K562 (cell line): ENCODE measurements around the gene ACTR3C. TPM values are rescaled to one million over a fixed set of nuclear protein-coding genes. Genes with fewer than 3 reads are reported as not detected.
A peak's percentile ranks its signal among the peaks of the same experiment; 100 is the strongest.
"Not testable (repeated sequence)": the region's sequence is repeated elsewhere in the genome, so short reads cannot be mapped to it uniquely, and the experiment has no call there.

ENCODE experiments used
- EHMT2 ChIP-seq: fragments of 450-650 bp; IDR thresholded peaks from 2 replicates; pipeline ENCODE4 v1.6.1; 2018; ENCODE audit warnings: antibody characterized with exemption
- KLF16 ChIP-seq: IDR thresholded peaks from 2 replicates; pipeline ENCODE4 v1.6.1; 2016; ENCODE audit warnings: antibody characterized with exemption
- NFE2 ChIP-seq: IDR thresholded peaks from 2 replicates; pipeline ENCODE4 v1.6.1; 2014; ENCODE audit warnings: antibody characterized with exemption, low read depth
- NRF1 ChIP-seq, 2 experiments: fragments of 450-650 bp; IDR thresholded peaks in 1 of 2; conservative IDR thresholded peaks in 1 of 2; 2 replicates each; pipeline ENCODE4 v1.6.1; 2014; ENCODE audit warnings: mild to moderate bottlenecking in 2 of 2
- PHTF2 ChIP-seq: fragments of 250-450 bp; sonication (Bioruptor Pico); IDR thresholded peaks from 2 replicates; pipeline ENCODE4 v1.5.0; 2021; ENCODE audit warnings: mild to moderate bottlenecking
- RHOXF2B ChIP-seq: fragments of 250-450 bp; sonication (Bioruptor Pico); conservative IDR thresholded peaks from 2 replicates; pipeline ENCODE4 v1.5.1; 2021
- SAP30 ChIP-seq: fragments of 200-600 bp; sonication (generic); IDR thresholded peaks from 2 replicates; pipeline ENCODE4 v1.6.1; 2012; ENCODE audit warnings: borderline replicate concordance, low read depth, mild to moderate bottlenecking, moderate library complexity, low read length, control low read depth, inconsistent platforms; ENCODE audit not compliant: insufficient read depth, poor library complexity, severe bottlenecking
- SIN3A ChIP-seq, 2 experiments: fragments of 150-350 bp in 1 of 2; IDR thresholded peaks; 2 replicates each; pipeline ENCODE4 v1.6.1; 2011 to 2016; ENCODE audit warnings: borderline replicate concordance in 2 of 2, low read depth in 2 of 2, low read length in 2 of 2, mild to moderate bottlenecking in 2 of 2, moderate library complexity in 2 of 2; ENCODE audit not compliant: control insufficient read depth in 1 of 2
- SMARCE1 ChIP-seq: fragments of 450-650 bp; IDR thresholded peaks from 2 replicates; pipeline ENCODE4 v1.7.1; 2016; ENCODE audit warnings: mild to moderate bottlenecking
- TCFL5 ChIP-seq: fragments of 250-450 bp; sonication (Bioruptor Pico); conservative IDR thresholded peaks from 2 replicates; pipeline ENCODE4 v1.6.1; 2021; ENCODE audit warnings: mild to moderate bottlenecking, moderate library complexity, matching md5 sums
- TEAD1 ChIP-seq, 2 experiments: fragments of 450-650 bp in 1 of 2; sonication (generic) in 1 of 2; formaldehyde crosslinking; IDR thresholded peaks; 2 replicates each; pipeline versions ENCODE4 v1.4.0 to v1.8.0; 2020 to 2022; ENCODE audit warnings: mild to moderate bottlenecking in 2 of 2, missing genetic modification reagents in 1 of 2
- ZBTB17 ChIP-seq: fragments of 450-650 bp; formaldehyde crosslinking; IDR thresholded peaks from 2 replicates; pipeline ENCODE4 v1.4.0; 2020; ENCODE audit warnings: mild to moderate bottlenecking
- ZFX ChIP-seq: sonication (generic); formaldehyde crosslinking; IDR thresholded peaks from 2 replicates; pipeline ENCODE4 v1.8.0; 2022; ENCODE audit warnings: mild to moderate bottlenecking, missing genetic modification reagents, moderate library complexity
- ZNF584 ChIP-seq: fragments of 200-800 bp; sonication (Bioruptor generic); IDR thresholded peaks from 2 replicates; pipeline ENCODE4 v1.6.1; 2016; ENCODE audit warnings: low read depth, mild to moderate bottlenecking, missing genetic modification characterization, missing compliant biosample characterization
- ZNF707 ChIP-seq: fragments of 250-450 bp; sonication (Bioruptor Pico); conservative IDR thresholded peaks from 2 replicates; pipeline ENCODE4 v1.8.0; 2022; ENCODE audit warnings: inconsistent platforms, mild to moderate bottlenecking, moderate library complexity
- polyA plus RNA-seq, 8 experiments: library from polyadenylated mRNA; depleted of rRNA in 4 of 8; stranded (reverse) in 5 of 8; unstranded in 3 of 8; fragments of >200 nt; fragmentation: Nextera tagmentation in 2 of 8; fragmentation: Illumina TruSeq in 1 of 8; extraction: Ambion mirVana in 2 of 8; extraction: Trizol in 1 of 8; gene quantifications; 2 replicates each; pipeline versions ENCODE4 v1.2.1 to v1.2.3, GENCODE V29; 2011 to 2014; ENCODE audit warnings: inconsistent platforms in 1 of 8, missing spikeins in 1 of 8
- total RNA-seq, 7 experiments: library from RNA; depleted of rRNA in 6 of 7; stranded (reverse); fragments of >200 nt in 6 of 7; fragmentation: Illumina TruSeq in 2 of 7; extraction: Trizol in 2 of 7; gene quantifications; 2 replicates each; pipeline versions ENCODE4 v1.2.1 to v1.2.3, GENCODE V29; 2011 to 2021; ENCODE audit warnings: low replicate concordance in 1 of 7
- TF ChIP-seq, protein P1 (sequence below): sonication (generic); formaldehyde crosslinking; IDR thresholded peaks from 2 replicates; pipeline ENCODE4 v1.8.1; 2023; ENCODE audit warnings: mild to moderate bottlenecking, missing genetic modification reagents
- TF ChIP-seq, protein P2 (sequence below): fragments of 250-450 bp; sonication (Bioruptor Pico); IDR thresholded peaks from 2 replicates; pipeline ENCODE4 v1.9.0; 2021; ENCODE audit warnings: mild to moderate bottlenecking, inconsistent platforms
- TF ChIP-seq, protein P3 (sequence below): fragments of 450-650 bp; formaldehyde crosslinking; IDR thresholded peaks from 2 replicates; pipeline ENCODE4 v1.4.0; 2022; ENCODE audit warnings: missing genetic modification characterization
- TF ChIP-seq, protein P4 (sequence below), 2 experiments: fragments of 250-450 bp in 1 of 2; fragments of 450-650 bp in 1 of 2; sonication (Bioruptor Pico) in 1 of 2; IDR thresholded peaks; 2 replicates each; pipeline versions ENCODE4 v1.6.1 to v1.8.0; 2016 to 2021; ENCODE audit warnings: mild to moderate bottlenecking in 2 of 2, moderate library complexity in 2 of 2, missing compliant biosample characterization in 1 of 2, missing genetic modification characterization in 1 of 2

ACTR3C gene
- total and polyA plus RNA-seq, 9 of the 15 experiments (the other 6 are each of a cell fraction or from before 2014, with no cell fraction given): 9.0 to 35.4 (median 13.3) TPM

DNA sequence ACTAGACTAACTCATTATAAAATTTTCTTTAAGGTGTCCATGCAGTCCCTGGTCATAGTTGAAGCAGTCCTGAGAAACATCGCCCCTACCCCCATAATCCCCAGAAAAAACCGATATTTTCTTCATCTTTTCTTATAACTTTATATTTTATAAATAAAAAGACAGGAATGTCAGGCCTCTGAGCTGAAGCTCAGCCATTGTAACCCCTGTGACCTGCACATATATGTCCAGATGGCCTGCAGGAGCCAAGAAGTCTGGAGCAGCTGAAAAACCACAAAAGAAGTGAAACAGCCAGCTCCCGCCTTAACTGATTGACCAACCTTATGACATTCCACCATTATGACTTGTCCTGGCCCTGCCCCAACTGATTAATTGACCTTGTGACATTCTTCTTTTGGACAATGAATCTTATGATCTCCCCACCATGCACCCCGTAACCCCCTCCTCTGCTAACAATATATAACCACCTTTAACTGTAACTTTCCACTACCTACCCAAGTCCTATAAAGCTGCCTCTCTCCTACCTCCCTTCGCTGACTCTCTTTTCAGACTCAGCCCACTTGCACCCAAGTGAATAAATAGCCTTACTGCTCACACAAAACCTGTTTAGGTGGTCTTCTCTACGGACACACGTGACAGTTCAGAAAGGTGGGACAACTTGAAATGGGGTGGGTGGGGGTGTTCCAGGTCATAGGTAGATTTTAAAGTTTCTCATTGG lies 10.5 kb downstream of the ACTR3C start (continued):
- TF ChIP-seq, protein P1, sequence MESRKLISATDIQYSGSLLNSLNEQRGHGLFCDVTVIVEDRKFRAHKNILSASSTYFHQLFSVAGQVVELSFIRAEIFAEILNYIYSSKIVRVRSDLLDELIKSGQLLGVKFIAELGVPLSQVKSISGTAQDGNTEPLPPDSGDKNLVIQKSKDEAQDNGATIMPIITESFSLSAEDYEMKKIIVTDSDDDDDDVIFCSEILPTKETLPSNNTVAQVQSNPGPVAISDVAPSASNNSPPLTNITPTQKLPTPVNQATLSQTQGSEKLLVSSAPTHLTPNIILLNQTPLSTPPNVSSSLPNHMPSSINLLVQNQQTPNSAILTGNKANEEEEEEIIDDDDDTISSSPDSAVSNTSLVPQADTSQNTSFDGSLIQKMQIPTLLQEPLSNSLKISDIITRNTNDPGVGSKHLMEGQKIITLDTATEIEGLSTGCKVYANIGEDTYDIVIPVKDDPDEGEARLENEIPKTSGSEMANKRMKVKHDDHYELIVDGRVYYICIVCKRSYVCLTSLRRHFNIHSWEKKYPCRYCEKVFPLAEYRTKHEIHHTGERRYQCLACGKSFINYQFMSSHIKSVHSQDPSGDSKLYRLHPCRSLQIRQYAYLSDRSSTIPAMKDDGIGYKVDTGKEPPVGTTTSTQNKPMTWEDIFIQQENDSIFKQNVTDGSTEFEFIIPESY (CRISPR knock-in tag): peak; percentile 16; the same call in 1 of the 2 replicates
- TF ChIP-seq NFE2 (peak; percentile 57), ZBTB17 (CRISPR knock-in tag) (peak; percentile 85), NRF1 (conservative IDR thresholded peaks at IDR 0.05 in 1 of 2, IDR thresholded peaks at IDR 0.05 in 1 of 2) (peak; percentile 39 to 42), RHOXF2B (CRISPR knock-in tag) (peak; percentile 78; the same call in 1 of the 2 replicates), ZFX (CRISPR knock-in tag) (peak; percentile 50), SAP30 (peak; percentile 39), SIN3A (IDR thresholded peaks at IDR 0.05; ENCODE audit: borderline replicate concordance in 2 of 2, control insufficient read depth in 1 of 2, low read depth in 2 of 2, low read length in 2 of 2) (0 out of 4 replicates have a peak, but pooled peaks of 1 of the 2 experiments have one; percentile 36), SMARCE1 (peak; percentile 80), TCFL5 (CRISPR knock-in tag) (peak; percentile 80), PHTF2 (CRISPR knock-in tag) (peak; percentile 82), TEAD1 (CRISPR knock-in tag; IDR thresholded peaks at IDR 0.05) (peak; percentile 97 to 98), ZNF707 (CRISPR knock-in tag) (0 out of 2 replicates have a peak, but pooled peaks have one; percentile 57), ZNF584 (CRISPR knock-in tag) (peak; percentile 68; the same call in 1 of the 2 replicates), EHMT2 (peak; percentile 86), KLF16 (peak; percentile 80)
- TF ChIP-seq, protein P2, sequence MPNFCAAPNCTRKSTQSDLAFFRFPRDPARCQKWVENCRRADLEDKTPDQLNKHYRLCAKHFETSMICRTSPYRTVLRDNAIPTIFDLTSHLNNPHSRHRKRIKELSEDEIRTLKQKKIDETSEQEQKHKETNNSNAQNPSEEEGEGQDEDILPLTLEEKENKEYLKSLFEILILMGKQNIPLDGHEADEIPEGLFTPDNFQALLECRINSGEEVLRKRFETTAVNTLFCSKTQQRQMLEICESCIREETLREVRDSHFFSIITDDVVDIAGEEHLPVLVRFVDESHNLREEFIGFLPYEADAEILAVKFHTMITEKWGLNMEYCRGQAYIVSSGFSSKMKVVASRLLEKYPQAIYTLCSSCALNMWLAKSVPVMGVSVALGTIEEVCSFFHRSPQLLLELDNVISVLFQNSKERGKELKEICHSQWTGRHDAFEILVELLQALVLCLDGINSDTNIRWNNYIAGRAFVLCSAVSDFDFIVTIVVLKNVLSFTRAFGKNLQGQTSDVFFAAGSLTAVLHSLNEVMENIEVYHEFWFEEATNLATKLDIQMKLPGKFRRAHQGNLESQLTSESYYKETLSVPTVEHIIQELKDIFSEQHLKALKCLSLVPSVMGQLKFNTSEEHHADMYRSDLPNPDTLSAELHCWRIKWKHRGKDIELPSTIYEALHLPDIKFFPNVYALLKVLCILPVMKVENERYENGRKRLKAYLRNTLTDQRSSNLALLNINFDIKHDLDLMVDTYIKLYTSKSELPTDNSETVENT (CRISPR knock-in tag): 0 out of 2 replicates have a peak, but pooled peaks have one; percentile 9
- TF ChIP-seq, protein P3, sequence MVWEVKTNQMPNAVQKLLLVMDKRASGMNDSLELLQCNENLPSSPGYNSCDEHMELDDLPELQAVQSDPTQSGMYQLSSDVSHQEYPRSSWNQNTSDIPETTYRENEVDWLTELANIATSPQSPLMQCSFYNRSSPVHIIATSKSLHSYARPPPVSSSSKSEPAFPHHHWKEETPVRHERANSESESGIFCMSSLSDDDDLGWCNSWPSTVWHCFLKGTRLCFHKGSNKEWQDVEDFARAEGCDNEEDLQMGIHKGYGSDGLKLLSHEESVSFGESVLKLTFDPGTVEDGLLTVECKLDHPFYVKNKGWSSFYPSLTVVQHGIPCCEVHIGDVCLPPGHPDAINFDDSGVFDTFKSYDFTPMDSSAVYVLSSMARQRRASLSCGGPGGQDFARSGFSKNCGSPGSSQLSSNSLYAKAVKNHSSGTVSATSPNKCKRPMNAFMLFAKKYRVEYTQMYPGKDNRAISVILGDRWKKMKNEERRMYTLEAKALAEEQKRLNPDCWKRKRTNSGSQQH (CRISPR knock-in tag): peak; percentile 55; the same call in 1 of the 2 replicates
- TF ChIP-seq, protein P4, sequence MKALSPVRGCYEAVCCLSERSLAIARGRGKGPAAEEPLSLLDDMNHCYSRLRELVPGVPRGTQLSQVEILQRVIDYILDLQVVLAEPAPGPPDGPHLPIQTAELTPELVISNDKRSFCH (CRISPR knock-in tag; IDR thresholded peaks at IDR 0.05): peak; percentile 75; the same call in 1 of the 2 replicates
- TF ChIP-seq, protein P4 (tag; IDR thresholded peaks at IDR 0.05): not testable (repeated sequence)
